Heart left ventricle (tissue), 13 donors: Measurements from ENCODE around the gene OSM.

Source experiments
- POLR2A ChIP-seq, 2 donors: fragments of 450-650 bp; IDR thresholded peaks; one replicate each; pipeline ENCODE4 v1.6.1; 2017; ENCODE audit warnings: antibody characterized with exemption in 2 of 2, mild to moderate bottlenecking in 2 of 2, moderate library complexity in 2 of 2
- TF ChIP-seq, protein P1 (sequence below), 12 donors: fragments of 200-600 bp; sonication (generic) in 4 of 12; IDR thresholded peaks; one replicate each; pipeline versions ENCODE4 v1.5.0 to v1.8.0; 2018 to 2022; ENCODE audit warnings: antibody characterized with exemption in 12 of 12, mild to moderate bottlenecking in 5 of 12
- donor health status: ischemic (EF 13 %, LVEDD 7.1; RV severe dilation, severe dysfunction).
- donor health status: DM: no; HTN: yes; CAD: no.
- donor health status: DM: no; HTN: no; CAD: no.
- donor health status: ischemic (EF 25% LVEDD 6.9; RV normal size, moderate dysfunction).
- donor health status: ischemic (EF 25% LVEDD 5.7; RV mildly dilated, moderate dysfunction).
- donor health status: ischemic (EF 35%, LVEDD 5.7; RV mildly dilated, moderate dysfunction).
- donor health status: nonischemic (EF 11% LVEDD 7.7; RV severe dilation, severe dysfunction).
- donor health status: DM: yes; HTN: yes; CAD: no.
- donor health status: PGD.
- donor health status: ischemic (EF 29% LVEDD 5.4; RV normal size, mild dysfunction).
- donor health status: nonischemic (EF 23%, LVEDD 6.1; RV moderate dilation, normal function).

GRCh38 chr22:30244066-30244465, 22.6 kb downstream of the OSM start:
- TF ChIP-seq, protein P1, sequence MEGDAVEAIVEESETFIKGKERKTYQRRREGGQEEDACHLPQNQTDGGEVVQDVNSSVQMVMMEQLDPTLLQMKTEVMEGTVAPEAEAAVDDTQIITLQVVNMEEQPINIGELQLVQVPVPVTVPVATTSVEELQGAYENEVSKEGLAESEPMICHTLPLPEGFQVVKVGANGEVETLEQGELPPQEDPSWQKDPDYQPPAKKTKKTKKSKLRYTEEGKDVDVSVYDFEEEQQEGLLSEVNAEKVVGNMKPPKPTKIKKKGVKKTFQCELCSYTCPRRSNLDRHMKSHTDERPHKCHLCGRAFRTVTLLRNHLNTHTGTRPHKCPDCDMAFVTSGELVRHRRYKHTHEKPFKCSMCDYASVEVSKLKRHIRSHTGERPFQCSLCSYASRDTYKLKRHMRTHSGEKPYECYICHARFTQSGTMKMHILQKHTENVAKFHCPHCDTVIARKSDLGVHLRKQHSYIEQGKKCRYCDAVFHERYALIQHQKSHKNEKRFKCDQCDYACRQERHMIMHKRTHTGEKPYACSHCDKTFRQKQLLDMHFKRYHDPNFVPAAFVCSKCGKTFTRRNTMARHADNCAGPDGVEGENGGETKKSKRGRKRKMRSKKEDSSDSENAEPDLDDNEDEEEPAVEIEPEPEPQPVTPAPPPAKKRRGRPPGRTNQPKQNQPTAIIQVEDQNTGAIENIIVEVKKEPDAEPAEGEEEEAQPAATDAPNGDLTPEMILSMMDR (IDR thresholded peaks at IDR 0.05), result no peak
- no peak for TF ChIP-seq POLR2A (IDR thresholded peaks at IDR 0.05)
